Endodermal cell (in vitro differentiated cells): ENCODE results near the gene PPM1G. TPM values are rescaled to one million over a fixed set of nuclear protein-coding genes. Genes with fewer than 3 reads are reported as not detected.

ENCODE experiments used
- DNase-seq: peaks from one replicate; pipeline ENCODE4 v3.0.0-alpha.2; 2017
- H3K27ac ChIP-seq: 2 replicates; pipeline ENCODE4 v1.5.1; 2013; ENCODE audit warnings: mild to moderate bottlenecking, low read depth, low read length, moderate library complexity
- H3K27me3 ChIP-seq: 2 replicates; pipeline ENCODE4 v1.6.1; 2013; ENCODE audit warnings: mild to moderate bottlenecking, low read length, moderate library complexity; ENCODE audit not compliant: insufficient read depth, control insufficient read depth, poor library complexity, severe bottlenecking
- H3K36me3 ChIP-seq: 2 replicates; pipeline ENCODE4 v1.7.0; 2013; ENCODE audit warnings: mild to moderate bottlenecking, low read length, moderate library complexity; ENCODE audit not compliant: control insufficient read depth, insufficient read depth
- H3K4me1 ChIP-seq: one replicate; pipeline ENCODE4 v1.7.0; 2013; ENCODE audit warnings: low read length; ENCODE audit not compliant: control insufficient read depth, insufficient read depth
- H3K4me3 ChIP-seq: 2 replicates; pipeline ENCODE4 v1.5.1; 2013; ENCODE audit warnings: mild to moderate bottlenecking, low read length, moderate library complexity
- H3K9ac ChIP-seq: 2 replicates; pipeline ENCODE4 v1.6.1; 2013; ENCODE audit warnings: mild to moderate bottlenecking, low read length, moderate library complexity; ENCODE audit not compliant: poor library complexity, severe bottlenecking; ENCODE audit errors: extremely low read depth
- H3K9me3 ChIP-seq: 2 replicates; pipeline ENCODE4 v1.6.1; 2013; ENCODE audit warnings: mild to moderate bottlenecking, low read length, moderate library complexity; ENCODE audit not compliant: control insufficient read depth
- H3K27ac Mint-ChIP-seq: 2 replicates; pipeline ENCODE4 v1.8.0; 2020; ENCODE audit warnings: mixed read lengths
- H3K27me3 Mint-ChIP-seq: 2 replicates; pipeline ENCODE4 v1.8.0; 2021; ENCODE audit warnings: mild to moderate bottlenecking, mixed read lengths; ENCODE audit not compliant: insufficient read depth
- H3K36me3 Mint-ChIP-seq: 2 replicates; pipeline ENCODE4 v1.8.0; 2020; ENCODE audit warnings: low read depth, mixed read lengths
- H3K4me1 Mint-ChIP-seq: 2 replicates; pipeline ENCODE4 v1.8.0; 2020; ENCODE audit warnings: mixed read lengths
- H3K4me3 Mint-ChIP-seq: 2 replicates; pipeline ENCODE4 v1.8.0; 2020; ENCODE audit warnings: mild to moderate bottlenecking, moderate library complexity, mixed read lengths
- H3K9me3 Mint-ChIP-seq: 2 replicates; pipeline ENCODE4 v1.8.0; 2020; ENCODE audit warnings: mild to moderate bottlenecking, mixed read lengths
- WGBS, 2 experiments: methylation state at CpG; one replicate each; pipeline versions ENCODE4 v1.1.5 to v1.1.7; 2013; ENCODE audit warnings: missing lambda C conversion rate in 2 of 2, mixed read lengths in 1 of 2; ENCODE audit not compliant: insufficient coverage in 1 of 2, insufficient read length in 1 of 2; 5-methylcytosine and 5-hydroxymethylcytosine counted together
- total RNA-seq, 2 donors: library from RNA; stranded (reverse); fragmentation: NEBNext Ultra II Directional in 1 of 2; extraction: Animal tissue kit (Norgen Biotek cat#: 25700) in 1 of 2; gene quantifications; 2 replicates in 1 of 2; 3 replicates in 1 of 2; pipeline ENCODE4 v1.2.1, GENCODE V29; 2021
- TF ChIP-seq, protein P1 (sequence below): fragments of 200-600 bp; sonication (generic); conservative IDR thresholded peaks from 2 replicates; pipeline ENCODE4 v1.5.0; 2021; ENCODE audit warnings: antibody characterized with exemption, mild to moderate bottlenecking

PPM1G gene
- total RNA-seq, 2 donors from 2014 or later = 124 to 125 TPM

DNA sequence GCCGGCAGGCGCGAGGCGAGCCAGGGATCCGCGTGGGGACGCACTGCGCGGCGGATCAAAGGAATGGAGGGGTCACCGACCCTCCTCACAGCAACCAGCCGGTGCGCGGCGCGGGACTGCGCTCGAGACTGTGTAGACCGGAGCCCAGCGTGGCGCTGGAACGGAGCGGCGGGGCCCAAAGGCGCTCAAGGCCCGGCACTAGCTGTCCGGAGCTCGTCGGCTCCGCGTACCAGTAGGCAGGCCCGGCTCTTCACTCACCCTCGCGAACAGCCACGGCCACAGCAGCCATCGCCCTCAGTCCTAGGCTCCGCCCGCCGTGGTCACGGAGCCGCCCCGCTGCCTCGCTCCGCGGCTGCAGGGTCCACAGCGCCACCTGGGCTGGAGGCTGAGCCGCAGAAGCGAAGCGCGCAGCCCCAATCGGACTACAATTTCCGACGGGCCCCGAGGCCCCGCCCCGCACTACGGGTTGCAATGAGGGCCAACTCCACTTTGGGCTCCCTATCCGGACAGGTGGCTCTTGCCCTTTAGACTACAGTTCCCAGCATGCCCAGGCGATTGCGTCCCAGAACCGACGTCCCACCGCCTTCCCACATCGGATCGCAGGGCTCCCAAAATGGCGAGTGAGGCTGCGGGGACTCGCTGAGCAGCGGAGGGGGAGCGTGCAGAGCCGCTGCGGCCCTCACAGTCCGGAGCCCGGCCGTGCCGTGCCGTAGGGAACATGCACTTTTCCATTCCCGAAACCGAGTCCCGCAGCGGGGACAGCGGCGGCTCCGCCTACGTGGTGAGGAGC is 39.2 kb downstream of the PPM1G start, which contains the start of the genes EIF2B4 and SNX17:
TSS of gene EIF2B4 (minus strand) at position 313 of the 790 bp plus-strand sequence. CDS start at position 289, 24 bp downstream.
TSS of gene SNX17 (plus strand) at position 591 of the 790 bp plus-strand sequence. CDS start at position 719, 128 bp downstream.
- Mint-ChIP-seq H3K9me3 (no peaks in the 10 kb centered on the region), H3K4me1 (peaks cover 26% of the 10 kb centered on the region), H3K27ac (peak within 1 kb of the TSS; percentile 98), H3K36me3 (peaks cover 57% of the 10 kb centered on the region), H3K27me3 (no peaks in the 10 kb centered on the region), H3K4me3 (peak within 1 kb of the TSS; percentile 92)
- peak within 1 kb of the TSS; percentile 94 for H3K9ac ChIP-seq
- peak within 1 kb of the TSS; percentile 69 for H3K27ac ChIP-seq
- DNase-seq = peak; percentile 100
- 0% methylated on average over 19 to 85 of the region's 85 CpGs for WGBS, 2 experiments
- peaks cover 59% of the 10 kb centered on the region for H3K36me3 ChIP-seq
- TF ChIP-seq, protein P1, sequence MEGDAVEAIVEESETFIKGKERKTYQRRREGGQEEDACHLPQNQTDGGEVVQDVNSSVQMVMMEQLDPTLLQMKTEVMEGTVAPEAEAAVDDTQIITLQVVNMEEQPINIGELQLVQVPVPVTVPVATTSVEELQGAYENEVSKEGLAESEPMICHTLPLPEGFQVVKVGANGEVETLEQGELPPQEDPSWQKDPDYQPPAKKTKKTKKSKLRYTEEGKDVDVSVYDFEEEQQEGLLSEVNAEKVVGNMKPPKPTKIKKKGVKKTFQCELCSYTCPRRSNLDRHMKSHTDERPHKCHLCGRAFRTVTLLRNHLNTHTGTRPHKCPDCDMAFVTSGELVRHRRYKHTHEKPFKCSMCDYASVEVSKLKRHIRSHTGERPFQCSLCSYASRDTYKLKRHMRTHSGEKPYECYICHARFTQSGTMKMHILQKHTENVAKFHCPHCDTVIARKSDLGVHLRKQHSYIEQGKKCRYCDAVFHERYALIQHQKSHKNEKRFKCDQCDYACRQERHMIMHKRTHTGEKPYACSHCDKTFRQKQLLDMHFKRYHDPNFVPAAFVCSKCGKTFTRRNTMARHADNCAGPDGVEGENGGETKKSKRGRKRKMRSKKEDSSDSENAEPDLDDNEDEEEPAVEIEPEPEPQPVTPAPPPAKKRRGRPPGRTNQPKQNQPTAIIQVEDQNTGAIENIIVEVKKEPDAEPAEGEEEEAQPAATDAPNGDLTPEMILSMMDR = peak; percentile 86
- H3K27me3 ChIP-seq = no peaks in the 10 kb centered on the region
- H3K4me3 ChIP-seq = peak within 1 kb of the TSS; percentile 98
- H3K9me3 ChIP-seq = no peaks in the 10 kb centered on the region
- peaks cover 2% of the 10 kb centered on the region for H3K4me1 ChIP-seq

DNA sequence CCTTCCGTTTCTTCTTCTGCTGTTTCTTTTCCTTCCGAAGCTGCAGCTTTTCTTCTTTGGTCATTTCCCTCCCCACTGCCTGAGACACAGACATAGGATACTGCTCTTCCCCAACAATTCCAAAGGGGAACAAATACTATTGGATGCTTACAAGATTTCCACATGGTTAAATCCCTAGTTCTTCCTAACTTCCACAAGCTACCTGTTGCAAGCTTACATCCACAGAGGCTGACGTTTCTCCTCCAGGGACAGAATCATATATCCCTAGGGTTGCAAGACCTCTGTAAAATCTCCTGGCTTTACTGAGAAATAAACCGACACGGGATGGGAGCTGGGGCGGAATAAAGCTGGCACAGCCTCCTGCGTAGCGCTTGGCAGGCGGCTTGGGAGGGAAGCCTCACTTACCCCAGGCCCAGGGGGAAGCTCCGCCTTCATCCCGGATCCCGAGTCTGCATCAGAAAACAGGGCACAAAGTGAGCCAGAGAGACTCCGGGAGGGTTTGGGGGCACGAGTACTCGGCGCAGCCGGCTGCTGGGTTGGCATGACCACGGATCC is 39.8 kb downstream of the PPM1G start:
- DNase-seq = no peak
- TF ChIP-seq, protein P1 = no peak
- no peaks in the 10 kb centered on the region for H3K9me3 ChIP-seq
- H3K4me3 ChIP-seq = peak overlapping the region; percentile 98
- Mint-ChIP-seq H3K27ac (peak overlapping the region; percentile 97), H3K27me3 (no peaks in the 10 kb centered on the region), H3K4me3 (peak overlapping the region; percentile 92), H3K36me3 (peaks cover 56% of the 10 kb centered on the region), H3K9me3 (no peaks in the 10 kb centered on the region), H3K4me1 (peaks cover 26% of the 10 kb centered on the region)
- peak overlapping the region; percentile 69 for H3K27ac ChIP-seq
- peaks cover 2% of the 10 kb centered on the region for H3K4me1 ChIP-seq
- peak overlapping the region; percentile 85 for H3K9ac ChIP-seq
- 7 to 19% methylated on average over 8 to 18 of the region's 18 CpGs for WGBS, 2 experiments
- no peaks in the 10 kb centered on the region for H3K27me3 ChIP-seq
- peaks cover 56% of the 10 kb centered on the region for H3K36me3 ChIP-seq

GRCh38 chr2:27363933-27364332 is 45.5 kb downstream of the PPM1G start:
- Mint-ChIP-seq H3K4me1 (peaks cover 3% of the 10 kb centered on the region), H3K27me3 (no peaks in the 10 kb centered on the region), H3K9me3 (peaks cover 4% of the 10 kb centered on the region), H3K36me3 (peaks cover 51% of the 10 kb centered on the region), H3K27ac (no peak overlapping the region), H3K4me3 (no peak overlapping the region)
- TF ChIP-seq, protein P1 = no peak
- Histone ChIP-seq H3K36me3 (peaks cover 43% of the 10 kb centered on the region), H3K4me3 (no peak overlapping the region), H3K9me3 (peaks cover 7% of the 10 kb centered on the region), H3K27me3 (no peaks in the 10 kb centered on the region), H3K27ac (no peak overlapping the region), H3K4me1 (no peaks in the 10 kb centered on the region), H3K9ac (no peak overlapping the region)
- no peak for DNase-seq
- WGBS, 2 experiments = 93% methylated on average over 2 of the region's 2 CpGs
